NCI-H2107 treated with DMSO at 0.1 percent for 48 hours (cell line): ENCODE results near the gene ADAD2.

ENCODE experiments used
- DNase-seq: peaks from one replicate; lab custom pipeline; 2025; ENCODE audit not compliant: unreplicated experiment; lab: John Stamatoyannopoulos, UW

ADAD2 gene

GRCh38 chr16:84176192-84177053, 14.5 kb upstream of the ADAD2 start:
- no peak for DNase-seq

- no peak for DNase-seq
Observed at GRCh38 chr16:84177741-84178073, 13.2 kb upstream of the ADAD2 start.

GRCh38 chr16:84178146-84178765, 12.7 kb upstream of the ADAD2 start:
- DNase-seq, result no peak

- no peak for DNase-seq
Observed at GRCh38 chr16:84178892-84179611, 11.9 kb upstream of the ADAD2 start.

- DNase-seq, result no peak
Observed at GRCh38 chr16:84179612-84180320, 11.2 kb upstream of the ADAD2 start.

- no peak for DNase-seq
Observed at GRCh38 chr16:84180519-84181140, 10.3 kb upstream of the ADAD2 start.

DNA sequence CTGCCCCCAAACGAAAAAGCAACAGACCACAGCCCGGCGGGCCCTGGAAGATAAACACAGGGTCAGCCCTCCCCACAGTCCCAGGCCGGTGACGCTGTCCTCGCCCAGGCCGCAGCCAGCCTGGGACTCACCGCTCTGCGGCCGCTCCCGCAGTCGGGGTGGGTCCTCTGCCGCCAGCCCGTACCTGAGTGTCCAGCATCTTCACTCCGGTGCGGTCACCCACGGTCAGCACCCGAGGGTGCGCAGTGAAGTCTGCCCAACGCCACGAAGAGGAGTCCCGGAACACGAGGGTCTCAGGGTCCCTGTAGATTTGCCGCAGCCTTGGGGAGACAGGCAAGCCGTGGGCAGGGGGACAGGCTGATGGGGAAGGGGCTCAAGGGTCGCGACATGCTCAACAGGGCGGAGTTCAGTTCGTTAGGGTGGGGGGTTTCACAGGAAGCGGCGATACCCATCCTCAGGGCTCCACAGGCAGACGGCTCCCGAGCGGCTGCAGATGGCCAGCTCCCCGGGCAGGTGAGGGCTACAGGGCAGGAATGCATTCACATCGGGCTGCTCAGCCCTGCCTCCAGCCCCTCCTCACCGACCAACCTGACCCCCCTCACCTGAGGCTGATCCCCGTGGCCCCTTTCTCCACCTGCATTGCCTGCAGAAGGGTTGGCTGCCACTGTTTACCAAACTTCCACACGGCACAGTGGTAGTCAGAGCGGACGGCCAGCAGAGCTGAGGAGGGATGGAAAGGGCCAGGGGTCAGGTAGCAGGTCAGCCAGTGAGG, 9.6 kb upstream of the ADAD2 start:
- DNase-seq, result no peak

GRCh38 chr16:84182104-84182503, 8.9 kb upstream of the ADAD2 start:
- no peak for DNase-seq

DNA sequence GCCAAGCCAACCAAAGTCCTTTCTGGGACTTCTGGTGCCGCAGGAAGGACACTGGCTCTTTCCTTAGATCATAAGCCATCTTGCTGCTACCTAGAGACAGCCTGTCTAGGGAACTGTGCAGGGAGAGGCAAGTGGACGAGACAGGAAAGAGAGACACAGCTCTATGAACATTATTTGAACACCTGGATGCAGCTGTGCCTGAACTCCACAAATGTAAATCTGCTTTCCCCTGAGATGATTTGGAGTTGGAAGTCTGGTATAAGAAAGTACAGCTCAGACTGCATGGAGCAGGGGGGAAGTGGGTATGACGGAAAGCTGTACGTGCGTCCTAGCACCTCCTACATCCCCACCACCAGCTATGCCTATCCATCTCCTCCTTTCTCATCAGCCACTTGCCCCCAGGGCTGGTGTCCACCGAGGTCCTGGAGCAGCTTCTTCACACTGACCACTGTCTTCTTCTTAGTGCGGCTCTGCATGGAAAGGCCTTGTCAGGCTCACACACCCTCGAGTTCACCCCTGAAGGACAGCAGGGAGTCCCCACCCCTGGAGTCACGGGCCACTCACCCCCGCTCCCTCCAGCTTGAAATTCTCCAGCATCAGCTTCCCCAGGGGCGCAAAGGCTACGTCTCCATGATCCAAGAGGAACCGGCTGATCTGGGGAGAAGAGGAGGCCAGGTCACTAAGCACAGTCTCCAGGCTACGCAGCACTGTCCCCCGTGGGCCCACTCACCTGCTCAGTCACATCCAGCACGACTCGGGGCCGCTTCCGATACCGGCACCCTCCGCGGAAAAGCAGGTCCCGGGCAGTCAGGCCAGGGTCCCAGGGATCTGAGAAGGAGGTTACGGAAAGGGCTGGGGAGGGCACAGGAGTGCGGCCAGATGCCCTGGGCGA, 8.0 kb upstream of the ADAD2 start:
- DNase-seq, result no peak

- no peak for DNase-seq
Observed at GRCh38 chr16:84183572-84183875, 7.4 kb upstream of the ADAD2 start.

- DNase-seq, result no peak
Observed at GRCh38 chr16:84183911-84184591, 6.9 kb upstream of the ADAD2 start.

DNA sequence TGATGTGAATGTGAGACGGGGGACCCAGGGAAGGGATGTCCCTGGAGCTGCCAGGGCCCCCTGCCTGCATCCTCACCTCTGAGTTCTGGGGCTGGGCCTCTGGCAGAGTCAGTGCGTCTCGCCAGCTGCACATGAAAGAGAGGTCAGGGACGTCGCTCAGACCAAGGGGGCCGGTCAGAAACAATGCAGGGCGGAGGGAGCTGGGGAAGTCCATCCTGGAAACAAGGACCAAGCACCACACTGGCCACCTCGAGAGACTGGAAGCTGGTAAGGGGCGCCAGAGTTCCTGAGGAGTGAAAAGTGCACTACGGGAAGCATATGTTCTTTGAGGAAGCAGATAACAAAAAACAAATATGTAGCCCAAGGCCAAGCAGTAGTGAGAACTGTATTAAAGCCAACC, 6.2 kb upstream of the ADAD2 start:
- DNase-seq, result no peak

- peak; percentile 74 for DNase-seq
Observed at GRCh38 chr16:84186685-84187437, 4.1 kb upstream of the ADAD2 start, which contains the start of gene TAF1C. TSS of gene TAF1C (minus strand) at chr16:84187057. CDS start at chr16:84184988, 2,069 bp downstream.

DNA sequence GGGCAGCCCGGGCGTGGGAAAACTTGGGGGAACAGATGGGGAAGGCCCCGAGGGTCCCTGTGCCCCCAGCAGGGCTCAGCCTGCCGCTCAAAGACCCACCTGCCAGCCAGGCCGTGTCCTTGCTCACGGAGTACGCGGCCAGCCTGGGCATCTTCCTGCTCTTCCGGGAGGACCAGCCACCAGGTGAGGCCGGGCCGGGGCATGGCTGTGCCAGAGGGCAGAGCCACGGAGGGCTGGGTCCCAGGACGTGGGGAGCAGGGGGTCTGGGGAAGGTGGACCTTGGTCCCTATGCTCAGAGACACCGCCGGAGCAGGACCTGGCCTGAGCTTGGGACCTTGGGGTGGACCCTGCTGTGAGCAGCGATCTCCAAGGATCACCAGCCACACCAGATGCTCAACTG, 509 bp downstream of the ADAD2 start:
- no peak for DNase-seq

GRCh38 chr16:84193480-84193879, 2.5 kb downstream of the ADAD2 start:
- DNase-seq, result no peak

DNA sequence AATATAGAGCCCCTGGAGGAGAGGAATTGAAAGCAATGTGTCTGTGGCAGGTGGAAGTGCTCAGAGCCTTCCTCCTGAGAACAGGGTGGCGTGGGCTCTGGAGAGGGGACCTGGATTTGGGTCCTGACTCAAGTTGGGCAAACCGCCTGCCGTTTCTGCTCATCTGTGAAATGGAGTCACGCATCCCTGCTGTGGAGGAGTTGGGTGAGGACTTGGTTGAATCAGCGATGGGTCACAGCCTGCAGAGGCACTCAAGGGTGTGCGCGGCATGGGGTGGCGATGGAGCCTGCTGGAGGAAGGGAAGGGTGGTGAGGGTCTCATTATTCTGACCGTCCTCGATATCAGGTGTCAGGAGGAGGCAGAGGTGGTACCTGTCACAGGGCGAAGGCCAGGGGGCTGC, 3.1 kb downstream of the ADAD2 start:
- DNase-seq, result no peak

- DNase-seq, result peak; percentile 46
Observed at GRCh38 chr16:84194470-84195200, 3.7 kb downstream of the ADAD2 start.
